ENCODE measurements around the gene DTL. TPM values are rescaled to one million over a fixed set of nuclear protein-coding genes. Genes with fewer than 3 reads are reported as not detected.
A peak's percentile ranks its signal among the peaks of the same experiment; 100 is the strongest.

DTL gene
- total and polyA plus RNA-seq, 4 donors, result 8.0 to 12.1 (median 9.2) TPM

DNA sequence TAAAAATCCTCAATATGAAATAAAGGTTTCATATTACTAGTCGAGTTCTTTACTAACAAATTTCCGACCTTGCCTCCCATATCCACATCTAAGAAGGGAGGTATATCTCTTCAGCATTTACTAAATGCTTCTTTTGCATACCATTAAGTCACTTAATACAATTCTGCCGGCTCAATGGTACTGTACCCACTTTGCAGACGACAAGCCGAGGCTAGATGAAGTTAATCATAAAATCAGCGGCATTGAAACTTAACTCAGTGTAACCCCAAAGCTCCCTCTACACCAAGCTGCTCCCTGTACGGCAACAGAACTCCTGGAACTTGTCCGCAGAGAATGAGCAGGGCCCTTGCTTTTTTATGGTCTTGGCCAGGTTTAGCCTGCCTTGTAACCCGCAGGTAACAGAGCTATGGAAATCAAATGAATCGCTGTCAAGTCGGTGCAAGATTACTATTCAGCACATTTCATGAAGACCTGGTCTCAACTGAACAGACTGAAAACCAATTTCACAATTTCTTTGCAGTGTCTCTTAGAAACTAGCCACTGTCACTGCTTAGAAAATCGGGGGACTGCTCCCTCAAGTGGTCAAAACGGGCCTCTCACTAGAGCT lies 929 bp upstream of the DTL start:
- WGBS (ENCODE audit: insufficient coverage), result 4% methylated on average over 11 of the region's 13 CpGs
- no peaks in the 10 kb centered on the region for H3K27me3 ChIP-seq (ENCODE audit: control insufficient read depth, insufficient read depth, low read length)
- peaks cover 8% of the 10 kb centered on the region for H3K4me1 ChIP-seq (ENCODE audit: control insufficient read depth, insufficient read depth, low read length)
- H3K9me3 ChIP-seq (ENCODE audit: control insufficient read depth, insufficient read depth, low read length), result no peaks in the 10 kb centered on the region
- H3K4me3 ChIP-seq (ENCODE audit: low read depth, low read length), result peak overlapping the region; percentile 81
- H3K36me3 ChIP-seq (ENCODE audit: control insufficient read depth, insufficient read depth, low read length), result no peaks in the 10 kb centered on the region
- H3K27ac ChIP-seq (ENCODE audit: low read depth, low read length), result peak overlapping the region; percentile 99
- no peak for DNase-seq (ENCODE audit: low read depth in 4 of 6, low spot score in 6 of 6)

DNA sequence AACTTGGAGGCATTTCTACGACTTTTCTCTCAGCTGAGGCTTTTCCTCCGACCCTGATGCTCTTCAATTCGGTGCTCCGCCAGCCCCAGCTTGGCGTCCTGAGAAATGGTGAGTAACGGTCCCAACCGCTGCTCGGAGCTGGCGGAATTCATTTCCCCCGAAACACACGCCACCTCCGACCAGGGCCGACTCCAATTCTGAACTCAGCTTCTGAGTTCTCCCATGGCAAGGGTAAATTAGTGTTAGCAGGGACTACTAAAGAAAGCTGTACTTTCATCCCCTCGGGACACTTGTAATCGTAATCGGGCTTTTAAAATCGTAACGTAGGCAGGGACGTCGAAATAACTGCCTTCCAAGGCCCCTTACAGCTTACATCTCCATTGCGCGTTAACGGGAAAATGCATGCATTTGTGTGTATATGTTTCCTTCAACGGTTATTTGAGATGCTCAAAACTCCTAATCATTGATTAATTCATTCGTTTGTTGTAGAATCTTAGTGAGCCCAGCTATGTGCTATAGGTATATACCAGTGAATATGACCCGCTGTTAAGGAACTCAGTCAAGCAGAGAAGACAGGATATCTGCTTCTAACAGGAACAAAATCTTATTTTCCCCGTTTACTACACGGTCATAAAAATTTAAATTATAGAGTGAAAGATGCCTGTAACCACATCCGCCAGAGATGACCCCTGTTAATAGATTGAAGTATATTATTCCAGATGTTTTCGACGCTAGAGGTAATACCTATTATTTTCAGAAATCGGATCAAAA lies 472 bp downstream of the DTL start:
- no peaks in the 10 kb centered on the region for H3K27me3 ChIP-seq (ENCODE audit: control insufficient read depth, insufficient read depth, low read length)
- peak in 1 of 6 donors; percentile 4 for DNase-seq (ENCODE audit: low read depth in 4 of 6, low spot score in 6 of 6)
- H3K9me3 ChIP-seq (ENCODE audit: control insufficient read depth, insufficient read depth, low read length), result no peaks in the 10 kb centered on the region
- no peaks in the 10 kb centered on the region for H3K36me3 ChIP-seq (ENCODE audit: control insufficient read depth, insufficient read depth, low read length)
- 0% methylated on average over 10 of the region's 32 CpGs for WGBS (ENCODE audit: insufficient coverage)
- peak overlapping the region; percentile 81 for H3K4me3 ChIP-seq (ENCODE audit: low read depth, low read length)
- peak overlapping the region; percentile 69 for H3K27ac ChIP-seq (ENCODE audit: low read depth, low read length)
- H3K4me1 ChIP-seq (ENCODE audit: control insufficient read depth, insufficient read depth, low read length), result peaks cover 8% of the 10 kb centered on the region

- H3K27me3 ChIP-seq (ENCODE audit: control insufficient read depth, insufficient read depth, low read length), result no peaks in the 10 kb centered on the region
- no peaks in the 10 kb centered on the region for H3K9me3 ChIP-seq (ENCODE audit: control insufficient read depth, insufficient read depth, low read length)
- H3K4me1 ChIP-seq (ENCODE audit: control insufficient read depth, insufficient read depth, low read length), result peaks cover 5% of the 10 kb centered on the region
- H3K27ac ChIP-seq (ENCODE audit: low read depth, low read length), result no peak overlapping the region
- no peak for DNase-seq (ENCODE audit: low read depth in 4 of 6, low spot score in 6 of 6)
- no peak overlapping the region for H3K4me3 ChIP-seq (ENCODE audit: low read depth, low read length)
- H3K36me3 ChIP-seq (ENCODE audit: control insufficient read depth, insufficient read depth, low read length), result no peaks in the 10 kb centered on the region
- WGBS (ENCODE audit: insufficient coverage), result 100% methylated on average over 1 of the region's 3 CpGs
Observed at GRCh38 chr1:212037900-212038299, 2.4 kb downstream of the DTL start.

GRCh38 chr1:212039622-212040021 lies 4.1 kb downstream of the DTL start:
- Histone ChIP-seq H3K27me3 (ENCODE audit: control insufficient read depth, insufficient read depth, low read length) (no peaks in the 10 kb centered on the region), H3K4me1 (ENCODE audit: control insufficient read depth, insufficient read depth, low read length) (no peaks in the 10 kb centered on the region), H3K4me3 (ENCODE audit: low read depth, low read length) (no peak overlapping the region), H3K36me3 (ENCODE audit: control insufficient read depth, insufficient read depth, low read length) (no peaks in the 10 kb centered on the region), H3K9me3 (ENCODE audit: control insufficient read depth, insufficient read depth, low read length) (no peaks in the 10 kb centered on the region), H3K27ac (ENCODE audit: low read depth, low read length) (no peak overlapping the region)
- no CpG with 5 or more reads among the region's 2 CpGs for WGBS (ENCODE audit: insufficient coverage)
- no peak for DNase-seq (ENCODE audit: low read depth in 4 of 6, low spot score in 6 of 6)

GRCh38 chr1:212040629-212041412 lies 5.3 kb downstream of the DTL start:
- Histone ChIP-seq H3K27me3 (ENCODE audit: control insufficient read depth, insufficient read depth, low read length) (no peaks in the 10 kb centered on the region), H3K4me3 (ENCODE audit: low read depth, low read length) (no peak overlapping the region), H3K27ac (ENCODE audit: low read depth, low read length) (no peak overlapping the region), H3K36me3 (ENCODE audit: control insufficient read depth, insufficient read depth, low read length) (no peaks in the 10 kb centered on the region), H3K4me1 (ENCODE audit: control insufficient read depth, insufficient read depth, low read length) (no peaks in the 10 kb centered on the region), H3K9me3 (ENCODE audit: control insufficient read depth, insufficient read depth, low read length) (no peaks in the 10 kb centered on the region)
- 80% methylated on average over 1 of the region's 5 CpGs for WGBS (ENCODE audit: insufficient coverage)
- no peak for DNase-seq (ENCODE audit: low read depth in 4 of 6, low spot score in 6 of 6)

GRCh38 chr1:212042436-212042835 lies 6.9 kb downstream of the DTL start:
- no peak for DNase-seq (ENCODE audit: low read depth in 4 of 6, low spot score in 6 of 6)
- Histone ChIP-seq H3K36me3 (ENCODE audit: control insufficient read depth, insufficient read depth, low read length) (no peaks in the 10 kb centered on the region), H3K4me1 (ENCODE audit: control insufficient read depth, insufficient read depth, low read length) (no peaks in the 10 kb centered on the region), H3K9me3 (ENCODE audit: control insufficient read depth, insufficient read depth, low read length) (no peaks in the 10 kb centered on the region), H3K27me3 (ENCODE audit: control insufficient read depth, insufficient read depth, low read length) (no peaks in the 10 kb centered on the region), H3K27ac (ENCODE audit: low read depth, low read length) (no peak overlapping the region), H3K4me3 (ENCODE audit: low read depth, low read length) (no peak overlapping the region)

DNA sequence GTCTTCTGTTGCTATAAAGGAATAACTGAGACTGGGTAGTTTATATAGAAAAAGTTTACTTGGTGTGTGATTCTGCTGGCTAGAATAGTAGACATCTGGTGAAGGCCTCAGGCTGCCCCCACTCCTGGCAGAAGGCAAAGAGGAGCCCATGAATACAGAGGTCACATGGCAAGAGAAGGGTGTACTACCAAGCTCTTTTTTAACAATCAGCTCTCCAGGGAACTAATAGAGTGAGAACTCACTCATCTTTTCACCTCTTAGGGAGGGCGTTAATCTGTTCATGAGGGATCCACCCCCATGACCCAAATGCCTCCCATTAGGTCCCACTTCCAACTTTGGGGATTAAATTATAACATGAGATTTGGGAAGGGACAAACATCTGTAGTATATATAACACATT lies 9.3 kb downstream of the DTL start:
- WGBS (ENCODE audit: insufficient coverage), result no CpG with 5 or more reads among the region's 1 CpG
- Histone ChIP-seq H3K9me3 (ENCODE audit: control insufficient read depth, insufficient read depth, low read length) (no peaks in the 10 kb centered on the region), H3K4me1 (ENCODE audit: control insufficient read depth, insufficient read depth, low read length) (no peaks in the 10 kb centered on the region), H3K27ac (ENCODE audit: low read depth, low read length) (no peak overlapping the region), H3K27me3 (ENCODE audit: control insufficient read depth, insufficient read depth, low read length) (no peaks in the 10 kb centered on the region), H3K36me3 (ENCODE audit: control insufficient read depth, insufficient read depth, low read length) (no peaks in the 10 kb centered on the region), H3K4me3 (ENCODE audit: low read depth, low read length) (no peak overlapping the region)
- no peak for DNase-seq (ENCODE audit: low read depth in 4 of 6, low spot score in 6 of 6)

- Histone ChIP-seq H3K4me3 (ENCODE audit: low read depth, low read length) (no peak overlapping the region), H3K36me3 (ENCODE audit: control insufficient read depth, insufficient read depth, low read length) (no peaks in the 10 kb centered on the region), H3K4me1 (ENCODE audit: control insufficient read depth, insufficient read depth, low read length) (no peaks in the 10 kb centered on the region), H3K9me3 (ENCODE audit: control insufficient read depth, insufficient read depth, low read length) (no peaks in the 10 kb centered on the region), H3K27me3 (ENCODE audit: control insufficient read depth, insufficient read depth, low read length) (no peaks in the 10 kb centered on the region), H3K27ac (ENCODE audit: low read depth, low read length) (no peak overlapping the region)
- WGBS (ENCODE audit: insufficient coverage), result 100% methylated on average over 2 of the region's 2 CpGs
- no peak for DNase-seq (ENCODE audit: low read depth in 4 of 6, low spot score in 6 of 6)
Observed at GRCh38 chr1:212045981-212046380, 10.4 kb downstream of the DTL start.

- WGBS (ENCODE audit: insufficient coverage), result no CpG with 5 or more reads among the region's 1 CpG
- Histone ChIP-seq H3K36me3 (ENCODE audit: control insufficient read depth, insufficient read depth, low read length) (peaks cover 9% of the 10 kb centered on the region), H3K4me3 (ENCODE audit: low read depth, low read length) (no peak overlapping the region), H3K27me3 (ENCODE audit: control insufficient read depth, insufficient read depth, low read length) (no peaks in the 10 kb centered on the region), H3K27ac (ENCODE audit: low read depth, low read length) (no peak overlapping the region), H3K4me1 (ENCODE audit: control insufficient read depth, insufficient read depth, low read length) (no peaks in the 10 kb centered on the region), H3K9me3 (ENCODE audit: control insufficient read depth, insufficient read depth, low read length) (peaks cover 5% of the 10 kb centered on the region)
- DNase-seq (ENCODE audit: low read depth in 4 of 6, low spot score in 6 of 6), result no peak
Observed at GRCh38 chr1:212053993-212054392, 18.4 kb downstream of the DTL start.
